Neuronal stem cell (in vitro differentiated cells): ENCODE data around the gene ERICH6.

Source experiments
- DNase-seq: peaks from one replicate; pipeline ENCODE4 v3.0.0-alpha.2; 2013; ENCODE audit warnings: low spot score
- H2AFZ ChIP-seq: one replicate; pipeline ENCODE4 v1.6.1; 2013; ENCODE audit warnings: mild to moderate bottlenecking, low read length, inconsistent platforms
- H2AK5ac ChIP-seq: 2 replicates; pipeline ENCODE4 v1.6.1; 2013; ENCODE audit warnings: low read depth, mild to moderate bottlenecking, inconsistent platforms, low read length, moderate library complexity, mixed read lengths
- H2BK120ac ChIP-seq: 2 replicates; pipeline ENCODE4 v1.6.1; 2013; ENCODE audit warnings: low read depth, mild to moderate bottlenecking, inconsistent platforms, low read length, moderate library complexity, mixed read lengths
- H2BK12ac ChIP-seq: one replicate; pipeline ENCODE4 v1.6.1; 2013; ENCODE audit warnings: low read length, inconsistent platforms
- H2BK15ac ChIP-seq: 2 replicates; pipeline ENCODE4 v1.6.1; 2013; ENCODE audit warnings: mild to moderate bottlenecking, low read length, inconsistent platforms, mixed read lengths
- H2BK5ac ChIP-seq: one replicate; pipeline ENCODE4 v1.6.1; 2013; ENCODE audit warnings: inconsistent platforms, mild to moderate bottlenecking, low read length, moderate library complexity
- H3K14ac ChIP-seq: one replicate; pipeline ENCODE4 v1.6.1; 2013; ENCODE audit warnings: low read length, inconsistent platforms
- H3K18ac ChIP-seq: 2 replicates; pipeline ENCODE4 v1.6.1; 2013; ENCODE audit warnings: low read length, inconsistent platforms
- H3K23ac ChIP-seq: 2 replicates; pipeline ENCODE4 v1.6.1; 2013; ENCODE audit warnings: low read depth, mild to moderate bottlenecking, mixed read lengths, low read length, inconsistent platforms; ENCODE audit not compliant: poor library complexity
- H3K27ac ChIP-seq: replicated peaks from 3 replicates; pipeline ENCODE4 v1.5.1; 2013; ENCODE audit warnings: low read length, inconsistent platforms
- H3K27me3 ChIP-seq, 3 experiments: 2 replicates each; pipeline ENCODE4 v1.6.1; 2013; ENCODE audit warnings: low read length in 3 of 3, mild to moderate bottlenecking in 2 of 3, inconsistent platforms in 1 of 3, low read depth in 1 of 3, mixed read lengths in 1 of 3, moderate library complexity in 1 of 3; ENCODE audit not compliant: control insufficient read depth in 3 of 3, insufficient read depth in 3 of 3
- H3K36me3 ChIP-seq, 2 donors: replicated peaks in 1 of 2; 2 replicates each; pipeline ENCODE4 v1.6.1; 2013; ENCODE audit warnings: low read length in 2 of 2; ENCODE audit not compliant: control insufficient read depth in 2 of 2, insufficient read depth in 2 of 2
- H3K4ac ChIP-seq: 2 replicates; pipeline ENCODE4 v1.6.1; 2013; ENCODE audit warnings: inconsistent platforms, mild to moderate bottlenecking, low read length, moderate library complexity
- H3K4me1 ChIP-seq, 2 donors: 1 replicate in 1 of 2; 2 replicates in 1 of 2; pipeline ENCODE4 v1.6.1; 2013; ENCODE audit warnings: low read length in 2 of 2, low read depth in 1 of 2; ENCODE audit not compliant: control insufficient read depth in 2 of 2, insufficient read depth in 1 of 2
- H3K4me2 ChIP-seq: one replicate; pipeline ENCODE4 v1.6.1; 2013; ENCODE audit warnings: mild to moderate bottlenecking, low read length, inconsistent platforms; ENCODE audit not compliant: insufficient read depth, poor library complexity, severe bottlenecking
- H3K4me3 ChIP-seq, 2 donors: 2 replicates each; pipeline ENCODE4 v1.5.1; 2013; ENCODE audit warnings: low read length in 2 of 2, mild to moderate bottlenecking in 2 of 2, inconsistent platforms in 1 of 2, moderate library complexity in 1 of 2
- H3K79me1 ChIP-seq: one replicate; pipeline ENCODE4 v1.6.1; 2013; ENCODE audit warnings: low read depth, mild to moderate bottlenecking, inconsistent platforms, low read length, moderate library complexity
- H3K9ac ChIP-seq: one replicate; pipeline ENCODE4 v1.6.1; 2013; ENCODE audit warnings: mild to moderate bottlenecking, low read depth, low read length, inconsistent platforms; ENCODE audit not compliant: poor library complexity
- H3K9me3 ChIP-seq, 2 donors: replicated peaks in 1 of 2; 2 replicates each; pipeline versions ENCODE3 to v1.6.1; 2013; ENCODE audit warnings: low read length in 2 of 2, mild to moderate bottlenecking in 2 of 2, inconsistent platforms in 1 of 2, low read depth in 1 of 2, mixed read lengths in 1 of 2, moderate library complexity in 1 of 2; ENCODE audit not compliant: control insufficient read depth in 2 of 2, insufficient read depth in 1 of 2
- H4K8ac ChIP-seq: one replicate; pipeline ENCODE4 v1.6.1; 2013; ENCODE audit warnings: low read depth, mild to moderate bottlenecking, inconsistent platforms, low read length, moderate library complexity
- H4K91ac ChIP-seq: one replicate; pipeline ENCODE4 v1.6.1; 2013; ENCODE audit warnings: low read length, low read depth, mild to moderate bottlenecking, inconsistent platforms; ENCODE audit not compliant: poor library complexity
- WGBS, 2 donors: extraction: QIAGEN DNeasy Blood & Tissue Kit; methylation state at CpG; one replicate each; pipeline ENCODE4 v1.1.7; 2013; ENCODE audit warnings: missing lambda C conversion rate in 2 of 2, mixed read lengths in 1 of 2; ENCODE audit not compliant: insufficient read length in 2 of 2, insufficient replicate concordance in 1 of 2; ENCODE audit errors: extremely low coverage in 2 of 2; 5-methylcytosine and 5-hydroxymethylcytosine counted together

ERICH6 gene

DNA sequence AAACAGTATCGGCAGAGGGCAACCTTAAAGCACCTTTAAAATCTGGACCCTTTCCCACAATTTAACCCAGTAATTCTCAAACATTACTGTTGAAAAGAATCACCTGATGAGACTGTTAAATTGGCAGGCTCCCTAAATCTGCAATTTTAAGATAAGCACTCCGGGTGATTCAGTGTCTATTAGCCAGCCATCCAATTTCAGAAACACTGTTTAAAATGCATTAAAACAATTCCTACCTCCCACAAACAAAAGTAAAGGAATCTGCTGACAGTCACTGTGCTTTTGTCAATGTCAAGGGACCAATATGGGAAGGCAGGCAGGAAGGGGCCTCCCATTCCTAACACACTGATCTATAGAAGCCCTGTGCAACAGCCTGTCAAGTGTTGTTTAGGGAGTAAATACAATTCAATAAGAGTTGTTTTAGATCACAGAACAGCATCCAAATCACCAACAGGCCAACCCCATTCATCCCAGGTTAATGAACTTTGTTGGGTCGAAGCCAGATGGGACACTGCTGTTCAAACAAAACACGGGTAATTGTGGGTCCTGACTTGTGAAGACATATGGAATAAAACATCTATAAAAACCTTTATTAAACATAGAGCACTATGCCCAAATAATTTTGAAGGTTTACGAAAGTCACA, 37.9 kb upstream of the ERICH6 start:
- H3K14ac ChIP-seq = no peak overlapping the region
- H4K91ac ChIP-seq = no peak overlapping the region
- no peaks in the 10 kb centered on the region for H3K27me3 ChIP-seq
- H3K4ac ChIP-seq = no peak overlapping the region
- H3K18ac ChIP-seq = no peak overlapping the region
- H2BK12ac ChIP-seq = no peak overlapping the region
- H3K36me3 ChIP-seq = peaks cover 2 to 7% of the 10 kb centered on the region in 2 donors
- H3K4me1 ChIP-seq = peaks cover 2 to 3% of the 10 kb centered on the region in 2 donors
- H3K27ac ChIP-seq = no peak overlapping the region
- no peak overlapping the region for H3K9ac ChIP-seq
- H2BK120ac ChIP-seq = no peak overlapping the region
- no peak overlapping the region for H3K23ac ChIP-seq
- no peaks in the 10 kb centered on the region for H3K79me1 ChIP-seq
- no peak overlapping the region for H3K4me3 ChIP-seq
- no peak for DNase-seq
- no CpG with 5 or more reads among the region's 5 CpGs for WGBS, 2 donors
- no peak overlapping the region for H4K8ac ChIP-seq
- H2BK15ac ChIP-seq = no peak overlapping the region
- H2BK5ac ChIP-seq = no peak overlapping the region
- H3K9me3 ChIP-seq = no peaks in the 10 kb centered on the region
- H2AK5ac ChIP-seq = no peak overlapping the region
- H3K4me2 ChIP-seq = no peak overlapping the region
- H2AFZ ChIP-seq = no peak overlapping the region

DNA sequence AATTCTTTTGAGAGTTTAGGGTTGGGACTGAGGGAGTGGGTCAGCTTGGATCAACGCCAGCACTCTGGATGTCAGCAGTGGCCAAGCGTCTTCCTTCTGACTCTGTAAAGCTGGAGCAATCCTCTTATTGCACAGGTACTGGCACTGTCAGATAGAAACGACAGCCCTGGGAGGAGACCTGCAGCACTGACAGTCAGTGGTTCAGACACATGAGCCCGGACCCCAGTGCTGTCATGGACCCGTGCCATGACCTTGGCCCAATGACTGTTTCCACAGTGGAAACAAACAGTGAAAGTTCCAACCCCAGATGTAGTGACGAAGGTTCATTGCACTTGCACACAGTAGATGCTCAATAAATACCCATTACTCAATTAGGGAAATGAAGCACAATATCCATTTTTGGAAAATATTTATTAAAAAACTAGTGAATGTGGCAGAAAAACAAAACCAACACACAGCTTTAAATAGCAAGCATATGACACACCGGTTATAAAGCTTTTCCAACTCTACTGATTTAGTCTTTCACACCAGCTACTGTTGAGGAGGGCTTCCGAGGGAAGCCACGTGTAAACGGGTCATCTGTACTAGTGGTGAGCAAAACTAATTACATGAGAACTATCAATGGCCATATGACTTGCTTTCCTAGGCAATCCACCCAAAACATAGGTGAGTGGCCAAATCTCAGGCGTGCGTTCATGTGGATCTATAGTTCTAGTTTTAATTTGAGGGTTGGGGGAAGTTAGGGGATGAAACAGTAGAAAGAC, 37.2 kb upstream of the ERICH6 start:
- Histone ChIP-seq H3K36me3 (peaks cover 2 to 7% of the 10 kb centered on the region in 2 donors), H3K4me3 (no peak overlapping the region), H2BK120ac (no peak overlapping the region), H2BK12ac (no peak overlapping the region), H3K9me3 (no peaks in the 10 kb centered on the region), H3K18ac (no peak overlapping the region), H3K9ac (no peak overlapping the region), H3K27ac (no peak overlapping the region), H2AFZ (no peak overlapping the region), H4K91ac (no peak overlapping the region), H3K4me2 (no peak overlapping the region), H2BK5ac (no peak overlapping the region), H3K23ac (no peak overlapping the region), H3K4me1 (peaks cover 2 to 3% of the 10 kb centered on the region in 2 donors), H3K27me3 (no peaks in the 10 kb centered on the region), H3K4ac (no peak overlapping the region), H3K14ac (no peak overlapping the region), H2BK15ac (no peak overlapping the region), H2AK5ac (no peak overlapping the region), H4K8ac (no peak overlapping the region), H3K79me1 (no peaks in the 10 kb centered on the region)
- no peak for DNase-seq
- WGBS, 2 donors = no CpG with 5 or more reads among the region's 12 CpGs

DNA sequence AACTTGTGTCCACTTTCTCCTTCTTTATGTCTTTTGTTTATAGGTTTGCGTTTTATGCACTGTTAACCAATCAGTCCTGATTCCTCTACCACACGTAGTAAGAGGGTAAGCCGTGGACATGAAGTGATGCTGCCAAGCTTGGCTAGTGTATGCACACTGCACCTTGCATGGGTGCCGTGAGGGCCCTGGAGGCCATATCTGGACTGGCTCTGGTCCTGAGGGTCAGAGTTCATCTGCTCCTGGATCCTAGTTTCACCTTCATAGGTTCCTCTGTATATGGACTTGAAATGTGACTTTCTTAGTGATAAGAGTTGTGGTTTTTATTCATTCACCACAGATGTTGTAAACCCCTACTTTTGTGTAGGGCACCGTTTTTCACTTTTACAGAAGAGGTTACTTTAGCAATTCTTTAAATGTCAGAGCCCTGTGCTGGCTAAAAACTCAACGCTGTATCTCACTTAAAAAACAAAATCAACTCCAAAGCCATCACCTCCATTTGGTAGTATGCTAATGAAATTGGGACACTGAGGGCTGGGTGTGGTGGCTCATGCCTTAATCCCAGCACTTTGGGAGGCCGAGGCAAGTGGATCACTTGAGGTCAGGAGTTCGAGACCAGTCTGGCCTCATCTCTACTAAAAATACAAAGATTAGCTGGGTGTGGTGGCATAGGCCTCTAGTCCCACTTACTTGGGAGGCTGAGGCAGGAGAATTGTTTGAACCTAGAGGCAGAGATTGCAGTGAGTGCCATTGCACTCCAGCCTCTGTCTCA, 36.3 kb upstream of the ERICH6 start:
- Histone ChIP-seq H3K27me3 (no peaks in the 10 kb centered on the region), H2AFZ (no peak overlapping the region), H3K23ac (no peak overlapping the region), H3K27ac (no peak overlapping the region), H2AK5ac (no peak overlapping the region), H3K4ac (no peak overlapping the region), H2BK12ac (no peak overlapping the region), H3K18ac (no peak overlapping the region), H3K9ac (no peak overlapping the region), H3K9me3 (no peaks in the 10 kb centered on the region), H3K4me1 (peaks cover 2 to 3% of the 10 kb centered on the region in 2 donors), H4K8ac (no peak overlapping the region), H3K4me2 (no peak overlapping the region), H4K91ac (no peak overlapping the region), H3K14ac (no peak overlapping the region), H2BK120ac (no peak overlapping the region), H3K79me1 (no peaks in the 10 kb centered on the region), H2BK15ac (no peak overlapping the region), H3K4me3 (no peak overlapping the region), H3K36me3 (peaks cover 2 to 7% of the 10 kb centered on the region in 2 donors), H2BK5ac (no peak overlapping the region)
- no CpG with 5 or more reads among the region's 8 CpGs for WGBS, 2 donors
- DNase-seq = no peak
